K562 (cell line): ENCODE results near the gene POLG.

ENCODE experiments used
- CTCF ChIP-seq, 3 experiments: IDR thresholded peaks in 2 of 3; conservative IDR thresholded peaks in 1 of 3; 2 replicates each; pipeline ENCODE4 v1.5.1; 2011 to 2012; ENCODE audit warnings: low read length in 3 of 3, mild to moderate bottlenecking in 3 of 3, control low read depth in 2 of 3, improper control_type of control experiment in 1 of 3, inconsistent platforms in 1 of 3, low read depth in 1 of 3, mixed read lengths in 1 of 3, moderate library complexity in 1 of 3; ENCODE audit not compliant: insufficient read depth in 2 of 3
- FOSL1 ChIP-seq: fragments of 200-800 bp; sonication (Bioruptor generic); conservative IDR thresholded peaks from 2 replicates; pipeline ENCODE4 v1.6.1; 2016; ENCODE audit warnings: missing genetic modification characterization, missing compliant biosample characterization
- MEIS2 ChIP-seq: fragments of 450-650 bp; IDR thresholded peaks from 2 replicates; pipeline ENCODE4 v1.6.1; 2014; ENCODE audit warnings: mild to moderate bottlenecking; ENCODE audit not compliant: partially characterized antibody
- PYGO2 ChIP-seq: fragments of 450-650 bp; IDR thresholded peaks from 2 replicates; pipeline ENCODE4 v1.6.1; 2016; ENCODE audit warnings: mild to moderate bottlenecking, missing genetic modification characterization, moderate library complexity, missing compliant biosample characterization
- RAD21 ChIP-seq, 2 experiments: fragments of 250-450 bp in 1 of 2; fragments of 450-650 bp in 1 of 2; sonication (Bioruptor Pico) in 1 of 2; formaldehyde crosslinking in 1 of 2; IDR thresholded peaks in 1 of 2; conservative IDR thresholded peaks in 1 of 2; 2 replicates each; pipeline versions ENCODE4 v1.4.0 to v1.8.0; 2020 to 2022; ENCODE audit warnings: mild to moderate bottlenecking in 2 of 2, moderate library complexity in 1 of 2

GRCh38 chr15:89333011-89333860 is 1.4 kb downstream of the POLG start:
- TF ChIP-seq RAD21 (CRISPR knock-in tag; conservative IDR thresholded peaks at IDR 0.05 in 1 of 2, IDR thresholded peaks at IDR 0.05 in 1 of 2), result no peak
- TF ChIP-seq MEIS2, result no peak
- no peak for TF ChIP-seq PYGO2
- TF ChIP-seq FOSL1 (tag), result no peak
- no peak for TF ChIP-seq CTCF (IDR thresholded peaks at IDR 0.05 in 2 of 3, conservative IDR thresholded peaks at IDR 0.05 in 1 of 3; ENCODE audit: insufficient read depth in 2 of 3, low read depth in 1 of 3, low read length in 3 of 3)
